ENCODE results near the gene RAB43. TPM values are rescaled to one million over a fixed set of nuclear protein-coding genes. Genes with fewer than 3 reads are reported as not detected.
A peak's percentile ranks its signal among the peaks of the same experiment; 100 is the strongest.
"Not testable (repeated sequence)": the region's sequence is repeated elsewhere in the genome, so short reads cannot be mapped to it uniquely, and the experiment has no call there.

The RAB43 gene
- total RNA-seq: 9.6 and 11.4 TPM in 2 replicates
- long read RNA-seq: 0 reads

GRCh38 chr3:129121792-129122411, at the start of gene RAB43:
RAB43 (minus strand) TSS chr3:129121804; CDS start chr3:129121489, 315 bp downstream.
- H3K4me1 Mint-ChIP-seq: peaks cover 34% of the 10 kb centered on the region
- H3K9me3 Mint-ChIP-seq: no peaks in the 10 kb centered on the region
- no peaks in the 10 kb centered on the region for H3K27me3 Mint-ChIP-seq (ENCODE audit: low read depth)
- H3K36me3 Mint-ChIP-seq (ENCODE audit: low read depth): peaks cover 2% of the 10 kb centered on the region
- H3K27ac Mint-ChIP-seq (ENCODE audit: unreplicated experiment): peak within 1 kb of the TSS; percentile 75
- DNase-seq (ENCODE audit: low read depth, low spot score): peak; percentile 94
- TF ChIP-seq CTCF (conservative IDR thresholded peaks at IDR 0.05): no peak
- peak within 1 kb of the TSS; percentile 87 for H3K4me3 Mint-ChIP-seq

GRCh38 chr3:129166579-129167332, 45.2 kb upstream of the RAB43 start:
- DNase-seq (ENCODE audit: low read depth, low spot score): no peak
- Mint-ChIP-seq H3K4me1 (peaks cover 15% of the 10 kb centered on the region), H3K36me3 (ENCODE audit: low read depth) (peaks cover 21% of the 10 kb centered on the region), H3K27ac (ENCODE audit: unreplicated experiment) (no peak overlapping the region), H3K4me3 (peak overlapping the region; percentile 16), H3K27me3 (ENCODE audit: low read depth) (no peaks in the 10 kb centered on the region), H3K9me3 (no peaks in the 10 kb centered on the region)
- no peak for TF ChIP-seq CTCF (conservative IDR thresholded peaks at IDR 0.05)

- H3K4me3 Mint-ChIP-seq; H3K27ac Mint-ChIP-seq (ENCODE audit: unreplicated experiment); H3K9me3 Mint-ChIP-seq; DNase-seq (ENCODE audit: low read depth, low spot score); H3K27me3 Mint-ChIP-seq (ENCODE audit: low read depth): not testable (repeated sequence)
- peaks cover 24% of the 10 kb centered on the region for H3K4me1 Mint-ChIP-seq
- H3K36me3 Mint-ChIP-seq (ENCODE audit: low read depth): peaks cover 21% of the 10 kb centered on the region
Measured at GRCh38 chr3:129165594-129165993, 44.0 kb upstream of the RAB43 start.

GRCh38 chr3:129164500-129164899, 42.9 kb upstream of the RAB43 start:
- H3K4me3 Mint-ChIP-seq: peak overlapping the region; percentile 68
- H3K27me3 Mint-ChIP-seq (ENCODE audit: low read depth): no peaks in the 10 kb centered on the region
- no peak overlapping the region for H3K27ac Mint-ChIP-seq (ENCODE audit: unreplicated experiment)
- peaks cover 11% of the 10 kb centered on the region for H3K36me3 Mint-ChIP-seq (ENCODE audit: low read depth)
- H3K9me3 Mint-ChIP-seq: no peaks in the 10 kb centered on the region
- TF ChIP-seq CTCF (conservative IDR thresholded peaks at IDR 0.05): no peak
- peaks cover 34% of the 10 kb centered on the region for H3K4me1 Mint-ChIP-seq
- DNase-seq (ENCODE audit: low read depth, low spot score): no peak

GRCh38 chr3:129162729-129163579, 41.4 kb upstream of the RAB43 start:
- no peak for DNase-seq (ENCODE audit: low read depth, low spot score)
- Mint-ChIP-seq H3K27me3 (ENCODE audit: low read depth) (no peaks in the 10 kb centered on the region), H3K4me1 (peaks cover 39% of the 10 kb centered on the region), H3K4me3 (peak overlapping the region; percentile 99), H3K27ac (ENCODE audit: unreplicated experiment) (no peak overlapping the region), H3K9me3 (no peaks in the 10 kb centered on the region), H3K36me3 (ENCODE audit: low read depth) (peaks cover 10% of the 10 kb centered on the region)
- no peak for TF ChIP-seq CTCF (conservative IDR thresholded peaks at IDR 0.05)

Data from neural crest cell (in vitro differentiated cells).